OCI-M1 (cell line): Measurements from ENCODE around the gene ELMO1.

Experiments used
- DNase-seq: peaks from one replicate; lab custom pipeline; 2025; lab: John Stamatoyannopoulos, UW

ELMO1 gene

DNA sequence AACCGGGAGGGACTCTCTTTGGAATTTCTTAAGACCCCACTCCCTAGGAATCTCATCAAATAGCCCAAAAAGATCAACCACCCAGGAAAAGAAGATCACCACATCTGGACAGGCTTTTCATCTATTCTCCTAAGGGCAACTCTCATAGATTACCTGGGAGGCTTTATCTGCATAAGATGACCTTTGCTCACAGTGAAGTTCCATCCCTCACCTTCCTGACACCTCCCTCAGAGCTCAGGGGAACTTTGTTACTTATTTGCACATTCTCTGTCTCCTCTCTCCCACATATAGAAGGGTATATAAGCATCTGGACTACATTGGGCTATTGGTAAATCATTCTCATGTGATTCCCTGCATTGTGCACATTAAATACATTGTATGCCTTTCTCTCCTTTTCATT, 80.1 kb downstream of the ELMO1 start:
- DNase-seq = no peak

DNA sequence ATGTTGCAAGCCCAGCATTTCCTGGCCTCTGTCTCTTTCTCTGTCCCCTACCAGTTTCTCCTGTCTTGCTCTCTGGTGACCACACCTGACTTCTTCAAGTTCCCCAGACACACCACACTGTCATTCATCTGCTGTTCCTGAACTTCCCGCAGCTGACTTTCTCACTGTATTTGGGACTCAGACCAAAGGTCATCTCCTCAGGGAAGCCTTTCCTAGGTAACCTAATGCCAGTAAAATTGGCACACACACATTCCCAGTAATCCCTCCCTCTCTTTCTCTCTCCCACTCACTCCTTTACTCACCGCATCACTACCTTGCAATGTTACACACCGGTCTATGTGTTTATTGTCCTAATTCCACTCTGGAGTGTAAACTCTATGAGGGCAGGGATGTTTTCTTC, 81.7 kb downstream of the ELMO1 start:
- DNase-seq = no peak

DNA sequence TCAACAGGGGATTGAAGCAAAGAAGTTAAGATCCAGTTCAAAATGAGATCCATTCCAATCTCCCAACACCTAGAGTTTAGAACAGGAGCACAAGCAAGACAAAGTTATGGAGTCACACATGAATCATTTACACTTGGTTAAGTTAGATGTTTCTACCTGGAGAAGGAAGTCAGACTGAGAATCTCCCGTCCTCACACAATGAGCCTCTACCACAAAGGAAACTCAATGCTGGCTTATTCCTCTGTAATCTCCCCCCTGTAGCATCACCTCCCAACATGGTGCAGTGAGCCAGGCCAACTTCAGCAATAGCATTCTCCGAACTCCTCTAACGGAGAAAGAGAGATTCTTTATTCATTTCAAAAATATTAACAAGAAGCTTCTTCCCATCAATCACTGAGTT, 82.2 kb downstream of the ELMO1 start:
- DNase-seq = no peak

DNA sequence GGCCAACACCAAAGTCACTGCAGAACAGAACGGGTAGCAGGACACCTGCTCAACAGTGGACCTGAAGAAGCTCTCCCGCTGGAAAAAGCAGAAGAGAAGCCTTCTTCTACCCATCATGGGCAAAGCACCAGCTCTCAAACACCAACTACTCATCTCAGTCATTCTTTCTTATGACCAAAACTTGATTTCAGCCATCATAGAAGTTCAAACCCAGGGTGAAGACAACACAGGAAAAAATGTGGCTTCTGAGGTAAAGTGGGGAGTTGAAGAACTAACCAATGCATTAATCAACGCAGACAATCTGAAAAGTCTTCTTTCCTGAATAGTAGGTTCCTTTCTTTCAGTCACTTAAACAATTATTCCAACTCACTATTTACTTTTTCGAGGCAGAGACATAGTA, 83.3 kb downstream of the ELMO1 start:
- DNase-seq = no peak

DNA sequence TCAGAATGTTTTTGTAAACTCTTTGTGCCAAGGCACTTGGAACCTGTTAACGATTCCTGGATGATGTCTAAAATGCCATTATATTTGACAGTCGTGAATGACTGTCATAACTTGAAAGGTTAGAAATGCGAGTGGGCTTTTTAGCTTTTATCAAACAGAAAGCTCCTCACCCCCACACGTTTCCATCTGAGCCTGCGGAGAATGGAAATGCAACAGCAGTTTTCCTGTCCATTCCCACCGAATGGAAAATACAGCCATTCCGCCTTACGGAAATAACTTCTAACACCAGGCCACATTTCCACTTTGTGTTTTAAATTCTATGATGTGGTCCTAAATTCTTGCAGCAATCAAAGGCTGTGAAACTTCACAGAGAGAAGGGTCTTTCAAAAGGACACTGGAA, 83.8 kb downstream of the ELMO1 start:
- DNase-seq = no peak

DNA sequence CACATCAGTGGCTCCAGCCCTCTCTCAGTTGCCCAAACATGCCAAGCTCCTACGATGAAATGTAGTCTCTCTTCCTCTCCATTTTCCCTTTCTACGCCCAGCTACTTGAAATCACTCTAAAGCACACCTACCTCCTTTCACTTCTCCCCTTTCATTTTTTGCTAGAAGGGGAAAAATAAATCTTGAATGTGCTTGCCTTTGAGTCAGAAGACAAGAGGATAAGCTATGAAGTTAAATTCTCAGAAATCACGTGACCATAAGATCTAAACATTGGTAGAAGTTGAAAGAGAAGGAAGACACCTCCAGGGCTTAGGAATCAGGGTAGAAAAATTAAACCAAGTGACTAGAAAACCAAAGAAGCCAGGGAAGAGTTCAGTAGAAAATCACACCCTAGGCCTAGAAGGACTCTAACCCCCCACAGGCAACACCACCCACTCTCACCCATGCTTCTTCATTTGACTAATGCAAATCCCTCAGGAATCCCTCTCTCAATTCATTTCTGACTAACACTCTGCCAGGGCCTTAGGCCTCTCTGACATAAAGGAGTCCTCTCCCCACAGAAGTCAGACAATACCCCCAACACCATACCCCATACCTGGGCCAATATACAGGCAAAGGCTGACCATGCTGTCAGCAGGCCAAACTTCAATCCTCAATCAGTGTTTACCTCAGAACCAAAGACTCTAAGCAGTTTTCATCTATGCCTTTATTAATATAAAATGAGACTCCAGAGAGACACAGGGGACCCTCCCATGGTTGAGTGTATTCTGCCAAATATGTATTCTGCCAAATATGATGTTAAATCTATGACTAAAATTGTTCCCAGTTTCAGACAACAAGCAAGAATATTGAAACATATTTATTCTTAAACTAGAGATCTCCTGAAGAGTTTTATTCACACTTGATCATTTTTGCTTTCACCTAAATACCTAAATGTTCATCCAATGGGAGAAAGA, 84.8 kb downstream of the ELMO1 start:
- DNase-seq = peak; percentile 4

DNA sequence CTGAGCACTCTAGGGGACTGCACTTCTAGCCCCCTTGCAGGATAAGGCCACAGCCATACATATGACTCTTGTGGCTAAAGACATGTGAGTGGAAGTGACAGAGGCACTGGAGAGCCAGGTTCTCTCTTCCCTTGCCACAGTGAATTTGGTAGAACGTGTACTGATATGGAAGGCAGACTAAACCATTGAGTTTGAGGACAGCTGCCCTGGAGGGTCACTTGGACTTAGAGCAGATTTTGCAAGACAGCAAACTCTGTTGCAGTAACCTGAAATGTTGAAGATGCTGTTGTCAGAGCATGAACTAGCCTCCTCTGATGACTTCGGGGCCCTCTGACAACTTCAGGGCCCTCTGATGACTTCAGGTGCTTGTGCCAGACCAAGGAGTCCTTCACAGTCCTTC, 85.9 kb downstream of the ELMO1 start:
- no peak for DNase-seq

DNA sequence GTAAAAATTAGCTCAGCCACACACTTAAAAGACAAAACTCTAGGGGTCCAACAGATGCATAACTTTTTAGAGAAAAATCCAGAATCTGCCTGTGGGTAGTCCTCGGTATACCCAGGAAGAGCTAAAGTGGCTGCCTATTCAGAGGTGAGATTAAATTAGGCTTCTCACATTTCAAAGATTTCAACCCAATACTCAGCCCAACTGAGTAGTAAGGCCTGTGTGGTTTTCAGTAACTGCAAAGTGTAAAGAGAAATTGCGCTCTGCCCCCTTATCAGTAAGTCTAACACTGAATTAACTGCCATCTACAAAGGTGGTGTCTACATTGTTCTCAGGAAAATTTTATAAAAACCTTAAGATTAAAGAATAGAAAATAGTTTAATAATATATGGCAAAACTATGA, 88.2 kb downstream of the ELMO1 start:
- peak; percentile 46 for DNase-seq

DNA sequence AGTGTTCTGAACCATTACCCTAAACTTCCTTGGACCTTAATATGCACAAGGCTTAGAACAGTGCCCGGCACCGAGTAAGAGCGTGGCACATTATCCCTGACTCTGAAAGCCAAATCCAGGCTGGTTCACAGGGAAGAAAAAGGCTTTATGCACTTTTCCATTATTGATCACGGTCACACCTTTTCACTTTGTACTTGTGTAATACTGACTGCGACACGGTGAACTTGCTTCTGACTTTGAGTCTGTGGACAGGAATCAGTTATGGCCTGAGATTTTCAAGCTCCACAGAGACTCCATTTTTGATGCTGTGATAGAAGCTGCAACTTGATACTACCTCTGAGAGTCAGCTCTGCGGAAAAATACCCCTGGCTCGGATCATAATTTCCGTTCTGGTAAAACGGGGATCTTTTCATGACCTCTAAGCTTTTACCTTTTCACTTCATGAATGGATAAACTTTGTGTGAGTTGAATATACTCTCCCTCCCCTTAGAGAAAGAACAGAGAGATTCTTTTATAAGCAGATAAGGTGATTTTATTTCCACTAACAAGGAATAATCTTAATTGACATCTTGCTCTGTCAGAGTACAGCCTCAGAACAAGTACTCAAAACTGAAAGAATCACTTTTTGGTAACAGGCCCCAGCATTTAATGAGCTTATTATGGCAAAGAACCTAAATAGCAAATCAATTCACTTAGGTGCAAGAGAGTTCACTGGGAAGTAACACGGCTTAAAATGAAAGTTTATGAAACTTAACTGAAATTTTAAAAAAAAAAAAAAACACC, 88.8 kb downstream of the ELMO1 start:
- peak; percentile 28 for DNase-seq

DNA sequence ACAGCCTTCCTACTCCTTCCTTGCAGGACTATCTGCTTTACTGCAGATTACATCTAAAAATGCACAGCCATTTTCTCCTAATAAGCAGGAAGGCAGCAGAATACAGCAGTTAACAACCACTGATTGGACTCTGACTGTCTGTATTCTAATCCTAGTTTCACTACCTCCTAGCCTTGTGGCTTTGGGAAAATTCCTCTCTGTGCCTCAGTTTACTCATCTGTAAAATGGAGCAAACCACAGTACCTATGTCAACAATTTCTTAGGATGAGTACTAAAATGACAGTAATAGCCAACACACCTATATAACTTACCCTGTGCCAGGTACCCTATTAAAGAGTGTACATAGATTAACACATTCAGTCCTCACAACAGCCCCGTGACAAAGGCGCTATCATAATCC, 89.5 kb downstream of the ELMO1 start:
- DNase-seq = no peak

DNA sequence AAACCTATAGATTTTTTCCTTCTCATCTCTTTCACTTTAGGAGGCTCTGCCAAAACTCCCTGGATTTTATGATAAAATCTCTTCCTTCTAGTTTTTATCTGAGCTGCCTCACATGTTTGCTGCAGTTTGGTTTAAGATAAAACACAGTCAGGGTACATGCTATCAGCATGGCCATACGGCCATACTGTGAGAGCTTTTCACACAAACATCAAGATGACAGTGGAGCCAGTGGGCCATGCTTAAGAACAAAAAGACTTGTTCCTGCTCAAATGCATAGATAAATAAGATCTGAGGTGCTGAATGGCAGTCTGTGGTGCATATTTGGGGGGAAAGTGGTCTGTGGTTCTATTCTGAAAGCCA, 91.0 kb downstream of the ELMO1 start:
- peak; percentile 78 for DNase-seq

DNA sequence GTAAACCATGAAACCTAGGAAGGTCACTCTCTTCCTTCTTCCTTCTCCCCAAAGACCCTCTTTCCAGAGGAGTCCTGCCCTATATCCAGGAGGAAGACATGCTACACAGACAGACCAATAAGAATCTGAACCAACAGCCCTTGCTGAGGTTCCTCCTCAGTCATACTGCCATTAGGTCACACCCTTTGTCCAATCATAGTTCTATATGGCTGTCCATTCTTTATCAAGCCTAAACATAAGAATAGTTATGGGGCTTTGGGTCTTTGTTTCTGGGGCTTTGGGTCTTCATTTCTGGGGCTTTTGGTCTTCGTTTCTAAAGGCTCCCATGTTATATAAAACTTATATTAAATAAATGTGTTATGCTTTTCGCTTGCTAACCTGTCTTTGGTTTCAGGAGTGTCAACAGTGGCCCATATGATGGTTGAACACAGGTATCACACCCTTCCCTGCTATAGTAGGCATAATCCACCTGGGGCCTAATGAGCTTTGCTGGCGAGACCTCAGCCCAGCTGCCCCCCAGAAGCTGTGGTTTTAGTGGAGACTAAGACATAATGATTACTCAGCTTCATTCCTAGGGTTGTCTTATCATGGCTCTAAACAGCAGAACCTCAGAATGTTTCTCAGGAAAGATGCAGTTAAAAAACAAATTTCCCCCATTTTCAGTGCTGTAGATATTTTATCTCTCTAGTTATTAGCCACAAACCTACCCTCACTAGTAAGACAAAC, 91.6 kb downstream of the ELMO1 start:
- peak; percentile 77 for DNase-seq

DNA sequence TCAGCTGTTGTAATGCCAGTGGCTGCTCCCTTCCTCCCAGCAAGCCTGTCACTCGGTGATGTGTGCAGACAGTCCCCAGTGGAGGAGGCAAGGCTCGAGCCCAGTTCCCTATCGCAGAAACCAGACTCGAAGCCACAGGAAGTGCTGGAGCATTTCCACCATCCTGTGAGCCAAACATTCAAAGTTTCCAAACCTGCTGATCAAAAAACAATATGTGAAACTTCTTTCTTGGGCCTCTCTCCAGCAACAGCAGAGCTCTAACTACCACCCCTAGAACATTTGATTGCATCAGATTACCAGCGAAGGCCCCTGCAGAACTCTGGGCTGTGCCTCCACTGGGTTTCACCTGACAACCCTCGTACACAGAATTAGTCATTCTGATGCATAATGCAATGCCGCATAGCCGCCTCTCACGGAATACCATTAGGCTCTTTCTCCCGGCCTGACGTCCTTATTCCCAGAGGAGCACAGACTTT, 94.0 kb downstream of the ELMO1 start:
- DNase-seq = peak; percentile 93

DNA sequence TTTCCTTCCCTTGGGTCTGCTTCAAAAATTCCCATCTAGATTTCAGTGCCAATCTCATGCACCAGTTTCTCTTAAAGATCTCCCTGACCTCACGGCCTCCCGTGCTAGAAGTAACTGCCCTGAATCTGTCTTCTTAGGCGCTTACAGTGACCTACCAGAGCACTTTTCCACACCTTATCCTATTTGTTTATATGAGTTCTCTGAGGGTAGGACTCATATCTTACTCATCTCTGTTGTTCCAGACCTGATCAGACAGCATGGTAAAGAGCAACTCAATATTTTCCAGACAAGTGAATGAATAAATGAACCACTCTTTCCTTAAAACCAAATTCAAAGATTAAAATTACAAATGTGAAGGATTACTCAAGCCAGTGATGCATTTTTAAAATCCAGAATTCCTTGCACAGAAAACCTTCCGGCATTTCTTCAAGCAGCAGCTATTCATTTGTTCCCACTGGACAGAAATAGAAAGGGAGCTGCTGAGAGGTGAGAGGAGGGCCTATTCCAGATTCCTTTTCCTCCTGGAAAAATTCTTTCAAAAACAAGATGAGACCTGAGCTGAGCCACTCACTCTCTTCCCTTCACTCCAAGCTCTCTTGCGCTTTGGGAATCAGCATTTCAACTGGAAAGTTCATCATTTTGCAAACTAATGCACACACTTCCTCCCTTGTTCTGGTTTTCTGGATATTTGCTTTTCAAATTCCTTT, 94.6 kb downstream of the ELMO1 start:
- no peak for DNase-seq

DNA sequence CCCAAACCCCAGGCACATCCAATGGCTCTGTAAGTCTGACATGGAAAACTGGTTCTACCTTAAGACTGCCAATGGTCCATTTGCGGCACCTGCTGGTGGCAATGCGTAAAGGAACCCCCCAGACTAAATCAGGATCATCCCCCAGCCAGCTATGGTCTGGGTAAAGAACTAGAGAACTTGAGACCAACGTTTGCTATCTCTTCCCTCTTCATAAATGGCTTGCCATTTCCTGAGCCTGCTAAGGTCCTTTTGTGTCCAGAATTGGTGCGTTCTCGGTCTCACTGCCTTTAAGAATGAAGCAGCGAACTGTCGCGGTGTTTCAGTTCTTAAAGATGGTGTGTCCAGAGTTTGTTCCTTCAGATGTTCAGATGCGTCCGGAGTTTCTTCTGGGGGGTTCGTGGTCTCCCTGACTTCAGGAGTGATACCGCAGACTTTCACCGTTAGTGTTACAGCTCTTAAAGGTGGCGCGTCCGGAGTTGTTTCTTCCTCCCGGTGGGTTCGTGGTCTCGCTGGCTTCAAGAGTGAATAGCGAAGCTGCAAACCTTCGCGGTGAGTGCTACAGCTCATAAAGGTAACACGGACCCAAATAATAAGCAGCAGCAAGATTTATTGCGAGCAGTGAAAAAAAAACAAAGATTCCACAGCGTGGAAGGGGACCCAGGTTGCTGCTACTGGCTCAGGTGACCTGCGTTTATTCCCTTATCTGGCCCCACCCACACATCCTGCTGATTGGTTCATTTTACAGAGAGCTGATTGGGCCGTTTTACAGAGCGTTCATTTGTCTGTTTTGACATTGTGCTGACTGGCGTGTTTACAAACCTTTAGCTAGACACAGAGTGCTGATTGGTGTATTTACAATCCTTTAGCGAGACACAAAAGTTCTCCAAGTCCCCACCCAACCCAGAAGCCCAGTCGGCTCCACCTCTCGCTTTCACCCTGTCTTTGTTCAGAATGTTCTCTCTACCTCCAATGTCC, 95.4 kb downstream of the ELMO1 start:
- DNase-seq = peak; percentile 83

DNA sequence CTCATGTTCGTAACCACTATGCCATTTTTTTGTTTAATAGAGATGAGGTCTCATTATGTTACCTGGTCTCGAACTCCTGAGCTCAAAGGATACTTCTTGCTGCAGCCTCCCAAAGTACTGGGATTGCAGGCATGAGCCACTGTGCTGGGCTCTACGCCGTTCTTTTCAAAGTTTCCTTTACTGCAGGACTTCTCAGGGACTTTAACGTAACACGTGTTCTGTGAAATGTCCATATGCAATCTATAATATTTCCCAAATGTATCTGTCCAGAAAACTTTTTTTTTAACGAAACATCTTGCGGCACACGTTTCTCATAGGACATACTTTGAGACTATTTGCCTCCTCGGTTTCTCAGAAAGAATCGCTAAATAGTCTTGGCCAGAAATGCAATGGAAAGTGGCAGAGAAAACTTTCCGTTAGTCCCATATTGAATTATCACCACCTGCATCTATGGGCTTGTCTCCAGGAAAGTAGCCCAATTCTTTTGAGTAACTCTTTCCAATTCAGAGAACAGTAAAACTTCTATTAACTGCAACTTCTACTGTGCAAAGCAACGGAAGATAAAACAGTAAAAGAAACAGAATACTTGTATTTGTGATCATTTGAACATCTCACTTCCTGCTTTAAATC, 96.3 kb downstream of the ELMO1 start:
- DNase-seq = no peak

DNA sequence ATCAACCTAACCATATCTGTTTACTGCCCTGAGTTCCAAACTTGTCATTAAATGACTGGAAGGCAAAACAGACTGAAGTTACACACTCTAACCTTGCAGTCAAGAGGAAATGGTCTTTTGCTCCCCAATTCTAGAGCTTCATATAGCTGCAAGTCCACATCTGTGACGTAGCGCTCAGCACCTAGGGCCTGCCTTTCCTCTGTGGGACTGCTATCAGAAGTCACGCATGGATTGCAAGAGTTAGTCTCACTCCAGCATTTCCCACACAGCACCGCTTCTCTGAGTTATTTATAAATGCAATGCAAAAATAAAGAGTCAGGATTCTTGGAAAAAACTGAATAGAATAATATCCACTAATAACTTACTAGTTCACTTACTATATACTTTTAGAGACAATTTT, 96.9 kb downstream of the ELMO1 start:
- DNase-seq = no peak

DNA sequence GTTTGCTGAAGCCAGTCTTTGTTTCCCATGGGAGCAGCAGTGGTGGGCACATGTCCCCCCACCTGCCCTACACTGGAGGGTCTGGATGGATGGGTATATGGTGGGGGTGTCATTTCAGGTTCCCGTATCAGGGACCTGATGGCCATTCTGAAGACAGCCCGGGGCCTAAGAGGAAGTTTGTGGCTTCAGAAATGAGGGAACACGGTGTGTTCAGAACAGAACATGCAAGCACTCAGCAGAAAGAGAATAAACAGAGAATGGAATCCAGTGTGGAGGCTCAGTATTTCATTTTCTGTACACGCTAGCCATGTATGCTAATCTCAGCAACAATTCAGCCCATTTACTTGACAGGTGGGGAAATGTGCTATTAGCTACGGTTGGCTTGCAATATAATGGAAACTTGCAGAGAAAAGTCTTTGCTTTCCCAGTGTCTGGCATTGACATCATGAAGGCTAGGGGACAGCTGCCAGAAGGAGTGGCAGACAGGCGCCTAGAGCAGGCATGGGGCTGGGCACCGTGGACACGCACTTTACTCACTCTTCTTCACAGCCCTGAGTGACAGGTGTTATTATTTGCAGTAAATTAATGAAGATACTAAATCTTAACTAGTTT, 98.6 kb downstream of the ELMO1 start:
- peak; percentile 24 for DNase-seq

DNA sequence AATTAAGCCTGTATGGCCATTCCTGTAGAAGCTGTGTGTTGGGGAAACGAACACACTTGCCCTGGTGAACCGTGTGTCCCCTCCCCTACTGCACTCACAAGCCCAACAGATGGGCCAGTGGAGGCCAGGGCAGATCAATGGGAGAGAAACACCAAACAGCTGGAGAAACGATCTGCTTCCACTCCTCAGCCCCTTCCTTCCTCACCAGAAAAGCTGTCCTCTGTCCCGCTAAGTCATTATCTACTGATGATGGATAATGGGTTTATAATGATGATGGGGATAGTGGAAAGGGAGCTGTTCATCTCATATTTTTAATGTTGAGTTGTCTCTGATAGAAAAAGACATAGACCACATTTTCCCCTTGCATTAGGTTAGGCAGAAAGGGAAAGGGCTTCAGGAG, 99.7 kb downstream of the ELMO1 start:
- no peak for DNase-seq

DNA sequence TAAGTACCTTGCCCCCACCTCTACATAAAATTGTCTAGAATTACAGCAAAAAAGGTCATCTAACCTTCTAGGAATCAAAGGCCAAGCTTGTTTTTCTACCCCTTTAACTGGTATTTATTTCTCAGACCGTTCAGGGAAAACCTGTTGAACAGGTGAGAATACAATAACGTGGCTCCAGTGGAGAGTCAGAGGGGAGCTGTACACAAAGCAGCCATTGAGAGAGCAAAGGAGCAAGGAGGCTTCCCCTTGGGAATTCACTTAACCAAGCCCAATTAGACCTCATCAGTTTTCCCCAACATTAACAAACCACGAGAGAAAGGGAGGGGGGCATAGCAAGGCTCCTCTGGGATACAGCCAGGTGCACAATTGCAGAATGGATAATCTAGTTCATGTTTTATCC, 101.9 kb downstream of the ELMO1 start:
- DNase-seq = no peak
